GM12878 (cell line): ENCODE data around the gene ACSF3. TPM values are rescaled to one million over a fixed set of nuclear protein-coding genes. Genes with fewer than 3 reads are reported as not detected.

Source experiments
- ATAC-seq: fragments of 200-7000 bp; cut with Tn5 transposase; 3 replicates; pipeline ENCODE4 v1.9.1; 2020; ENCODE audit warnings: mild to moderate bottlenecking, moderate library complexity
- BruUV-seq: library from RNA; stranded (reverse); fragments of 400-500 nt; replicated peaks from 2 replicates; lab custom pipeline; 2021; lab: Mats Ljungman, UMichigan
- CTCF ChIA-PET: fragments of 300-600 bp; sonication (Branson Sonifier 250); formaldehyde crosslinking; extraction: SDS; loops from one replicate; lab custom pipeline; 2021; ENCODE audit warnings: inconsistent platforms; lab: Yijun Ruan, JAX
- POLR2A ChIA-PET: fragments of 350-600 bp; formaldehyde crosslinking; extraction: SDS; loops from one replicate; lab custom pipeline; 2021; ENCODE audit warnings: inconsistent platforms; lab: Charles Lee
- RAD21 ChIA-PET: fragments of 300-600 bp; sonication (Branson Sonifier 250); formaldehyde crosslinking; loops from one replicate; lab custom pipeline; 2023; ENCODE audit warnings: antibody characterized with exemption; ENCODE audit not compliant: unreplicated experiment; lab: Charles Lee
- SMC1A ChIA-PET: fragments of 300-600 bp; sonication (Branson Sonifier 250); formaldehyde crosslinking; loops from one replicate; lab custom pipeline; 2023; ENCODE audit not compliant: unreplicated experiment, uncharacterized antibody; lab: Charles Lee
- DNase-seq: peaks from one replicate; pipeline ENCODE4 v3.0.0-alpha.2; 2011; ENCODE audit warnings: low read depth, low spot score
- FAIRE-seq: peaks from 3 replicates; lab custom pipeline; 2011; peaks lifted over from hg19 to GRCh38; lab: Jason Lieb, UNC
- H2AFZ ChIP-seq: 2 replicates; pipeline ENCODE4 v1.6.0; 2011; ENCODE audit warnings: low read depth, low read length, control low read depth; ENCODE audit not compliant: control insufficient read depth
- H3K27ac ChIP-seq: 2 replicates; pipeline ENCODE4 v1.5.1; 2011; ENCODE audit warnings: control low read depth; ENCODE audit not compliant: control insufficient read depth, insufficient read depth
- H3K27me3 ChIP-seq, 2 experiments: replicated peaks in 1 of 2; 2 replicates each; pipeline versions ENCODE4 v1.6.0 to v1.6.1; 2011; ENCODE audit warnings: low read length in 1 of 2; ENCODE audit not compliant: control insufficient read depth in 2 of 2, insufficient read depth in 2 of 2
- H3K36me3 ChIP-seq, 2 experiments: 2 replicates each; pipeline ENCODE4 v1.5.1; 2011; ENCODE audit warnings: low read length in 1 of 2; ENCODE audit not compliant: control insufficient read depth in 2 of 2, insufficient read depth in 2 of 2
- H3K4me1 ChIP-seq: 2 replicates; pipeline ENCODE4 v1.6.1; 2011; ENCODE audit warnings: mild to moderate bottlenecking, low read length, moderate library complexity, mixed read lengths; ENCODE audit not compliant: control insufficient read depth, insufficient read depth
- H3K4me2 ChIP-seq: 2 replicates; pipeline ENCODE4 v1.6.0; 2011; ENCODE audit warnings: control low read depth; ENCODE audit not compliant: control insufficient read depth, insufficient read depth
- H3K4me3 ChIP-seq: fragments of 200-600 bp; sonication (generic); 2 replicates; pipeline ENCODE4 v1.5.1; 2016
- H3K79me2 ChIP-seq: 2 replicates; pipeline ENCODE4 v1.6.0; 2011; ENCODE audit warnings: low read length; ENCODE audit not compliant: control insufficient read depth, insufficient read depth
- H3K9ac ChIP-seq: 2 replicates; pipeline ENCODE4 v1.8.0; 2011; ENCODE audit warnings: low read length, control low read depth, mixed read lengths; ENCODE audit not compliant: control insufficient read depth, insufficient read depth
- H3K9me3 ChIP-seq: replicated peaks from 3 replicates; pipeline ENCODE4 v1.5.1; 2011; ENCODE audit warnings: mild to moderate bottlenecking, low read length; ENCODE audit not compliant: control insufficient read depth, insufficient read depth
- H4K20me1 ChIP-seq: 2 replicates; pipeline ENCODE4 v1.6.0; 2011; ENCODE audit not compliant: control insufficient read depth, insufficient read depth
- CHD2 ChIP-seq: IDR thresholded peaks from 2 replicates; pipeline ENCODE4 v1.6.1; 2011; ENCODE audit warnings: low read depth, low read length, improper control_type of control experiment, borderline replicate concordance
- EGR1 ChIP-seq, 2 experiments: IDR thresholded peaks; 1 replicate in 1 of 2; 2 replicates in 1 of 2; pipeline ENCODE4 v1.6.1; 2011 to 2012; ENCODE audit warnings: low read depth in 2 of 2, low read length in 2 of 2, borderline replicate concordance in 1 of 2, mild to moderate bottlenecking in 1 of 2, moderate library complexity in 1 of 2
- HCFC1 ChIP-seq: fragments of 150-350 bp; IDR thresholded peaks from 2 replicates; pipeline ENCODE4 v1.6.1; 2014; ENCODE audit warnings: low read length
- IKZF1 ChIP-seq: fragments of 450-650 bp; conservative IDR thresholded peaks from 2 replicates; pipeline ENCODE4 v1.6.1; 2017; ENCODE audit warnings: antibody characterized with exemption, mild to moderate bottlenecking
- MEF2B ChIP-seq: fragments of 450-650 bp; IDR thresholded peaks from 2 replicates; pipeline ENCODE4 v1.6.1; 2018; ENCODE audit warnings: mild to moderate bottlenecking, moderate library complexity; ENCODE audit not compliant: partially characterized antibody, poor library complexity, severe bottlenecking
- NFXL1 ChIP-seq: fragments of 450-650 bp; IDR thresholded peaks from 2 replicates; pipeline ENCODE4 v1.6.1; 2017; ENCODE audit warnings: antibody characterized with exemption, mild to moderate bottlenecking, borderline replicate concordance
- NR2F1 ChIP-seq: fragments of 450-650 bp; conservative IDR thresholded peaks from 2 replicates; pipeline ENCODE4 v1.6.1; 2017; ENCODE audit warnings: mild to moderate bottlenecking
- PAX8 ChIP-seq: fragments of 450-650 bp; IDR thresholded peaks from 2 replicates; pipeline ENCODE4 v1.6.1; 2017; ENCODE audit warnings: mild to moderate bottlenecking, moderate library complexity
- POLR2A ChIP-seq: IDR thresholded peaks from 2 replicates; pipeline ENCODE4 v1.6.1; 2011; ENCODE audit warnings: low read depth, mild to moderate bottlenecking, low read length
- RELA ChIP-seq: fragments of 450-650 bp; IDR thresholded peaks from 2 replicates; pipeline ENCODE4 v1.8.0; 2014; ENCODE audit warnings: borderline replicate concordance; ENCODE audit not compliant: partially characterized antibody
- SP1 ChIP-seq: IDR thresholded peaks from one replicate; pipeline ENCODE4 v1.6.1; 2011; ENCODE audit warnings: low read depth, low read length
- SUPT20H ChIP-seq: IDR thresholded peaks from 2 replicates; pipeline ENCODE4 v1.6.1; 2011; ENCODE audit warnings: low read depth, mild to moderate bottlenecking, low read length, moderate library complexity, borderline replicate concordance; ENCODE audit not compliant: control insufficient read depth
- TBL1XR1 ChIP-seq: IDR thresholded peaks from 2 replicates; pipeline ENCODE4 v1.6.1; 2012; ENCODE audit warnings: low read depth, low read length, improper control_type of control experiment
- TCF12 ChIP-seq: IDR thresholded peaks from 2 replicates; pipeline ENCODE4 v1.6.1; 2011; ENCODE audit warnings: low read depth, mild to moderate bottlenecking, low read length
- TCF3 ChIP-seq: IDR thresholded peaks from 2 replicates; pipeline ENCODE4 v1.6.1; 2012; ENCODE audit warnings: low read depth, mild to moderate bottlenecking, low read length, borderline replicate concordance; ENCODE audit not compliant: insufficient read depth
- WGBS: methylation state at CpG from one replicate; pipeline ENCODE4 v1.1.6; 2016; ENCODE audit warnings: low lambda C conversion rate; ENCODE audit not compliant: insufficient replicate concordance, insufficient coverage; ENCODE audit errors: missing lambda C conversion rate; 5-methylcytosine and 5-hydroxymethylcytosine counted together
- in situ Hi-C: fragments of 300-500 bp; cut with MboI; formaldehyde crosslinking; loops from 9 replicates; pipeline ENCODE4 v1.14.3; 2018; ENCODE audit warnings: mixed read lengths
- intact Hi-C: fragments of 100-400 bp; cut with micrococcal nuclease; formaldehyde crosslinking; loops from one replicate; pipeline ENCODE4 v1.14.2; 2022; ENCODE audit not compliant: unreplicated experiment
- polyA plus RNA-seq, 11 experiments: library from polyadenylated mRNA; depleted of rRNA in 4 of 11; unstranded in 6 of 11; stranded (reverse) in 5 of 11; fragments of >200 nt; fragmentation: Nextera tagmentation in 4 of 11; fragmentation: Illumina TruSeq in 1 of 11; extraction: Ambion mirVana in 4 of 11; extraction: Trizol in 1 of 11; gene quantifications; 1 replicate in 1 of 11; 2 replicates in 10 of 11; pipeline versions ENCODE4 v1.2.1 to v1.2.3, GENCODE V29; 2011 to 2016; ENCODE audit warnings: inconsistent platforms in 2 of 11, missing spikeins in 2 of 11, low read depth in 1 of 11
- total RNA-seq, 4 experiments: library from RNA; depleted of rRNA in 3 of 4; stranded (reverse); fragments of >200 nt in 3 of 4; fragmentation: Illumina TruSeq in 1 of 4; extraction: Trizol in 1 of 4; gene quantifications; 2 replicates each; pipeline versions ENCODE4 v1.2.1 to v1.2.3, GENCODE V29; 2013 to 2021
- TF ChIP-seq, protein P1 (sequence below): fragments of 450-650 bp; IDR thresholded peaks from 2 replicates; pipeline ENCODE4 v1.6.1; 2017; ENCODE audit warnings: mild to moderate bottlenecking, low read depth, inconsistent platforms; ENCODE audit not compliant: poor library complexity, severe bottlenecking
- TF ChIP-seq, protein P2 (sequence below): fragments of 450-650 bp; IDR thresholded peaks from 2 replicates; pipeline ENCODE4 v1.6.1; 2016; ENCODE audit warnings: mild to moderate bottlenecking
- TF ChIP-seq, protein P3 (sequence below): IDR thresholded peaks from 2 replicates; pipeline ENCODE4 v1.6.1; 2011; ENCODE audit warnings: low read depth, low read length, improper control_type of control experiment, borderline replicate concordance

ACSF3 gene
- total and polyA plus RNA-seq, 10 of the 15 experiments (the other 5 are each of a cell fraction or from before 2014, with no cell fraction given), result 1.0 to 44.4 (median 25.8) TPM

DNA sequence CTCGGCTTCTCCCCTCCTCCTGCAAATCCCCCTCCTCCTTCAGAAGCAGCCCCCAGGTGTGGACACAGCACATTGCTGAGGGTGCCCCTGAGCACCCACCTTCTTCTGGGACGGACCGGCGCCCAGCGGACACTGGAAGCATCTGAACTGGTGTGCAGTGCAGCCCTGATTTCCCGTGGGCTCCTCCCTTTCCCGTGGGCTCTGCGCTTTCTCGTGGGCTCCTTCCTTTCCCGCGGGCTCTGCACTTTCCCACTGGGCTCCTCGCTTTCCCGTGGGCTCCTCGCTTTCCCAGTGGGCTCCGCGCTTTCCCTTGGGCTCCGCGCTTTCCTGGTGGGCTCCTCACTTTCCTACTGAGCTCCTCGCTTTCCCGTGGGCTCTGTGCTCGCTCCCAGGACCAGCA, 32.6 kb upstream of the ACSF3 start (continued):
- TF ChIP-seq, protein P1, sequence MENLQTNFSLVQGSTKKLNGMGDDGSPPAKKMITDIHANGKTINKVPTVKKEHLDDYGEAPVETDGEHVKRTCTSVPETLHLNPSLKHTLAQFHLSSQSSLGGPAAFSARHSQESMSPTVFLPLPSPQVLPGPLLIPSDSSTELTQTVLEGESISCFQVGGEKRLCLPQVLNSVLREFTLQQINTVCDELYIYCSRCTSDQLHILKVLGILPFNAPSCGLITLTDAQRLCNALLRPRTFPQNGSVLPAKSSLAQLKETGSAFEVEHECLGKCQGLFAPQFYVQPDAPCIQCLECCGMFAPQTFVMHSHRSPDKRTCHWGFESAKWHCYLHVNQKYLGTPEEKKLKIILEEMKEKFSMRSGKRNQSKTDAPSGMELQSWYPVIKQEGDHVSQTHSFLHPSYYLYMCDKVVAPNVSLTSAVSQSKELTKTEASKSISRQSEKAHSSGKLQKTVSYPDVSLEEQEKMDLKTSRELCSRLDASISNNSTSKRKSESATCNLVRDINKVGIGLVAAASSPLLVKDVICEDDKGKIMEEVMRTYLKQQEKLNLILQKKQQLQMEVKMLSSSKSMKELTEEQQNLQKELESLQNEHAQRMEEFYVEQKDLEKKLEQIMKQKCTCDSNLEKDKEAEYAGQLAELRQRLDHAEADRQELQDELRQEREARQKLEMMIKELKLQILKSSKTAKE, result no peak
- peak; percentile 70 for TF ChIP-seq MEF2B
- TF ChIP-seq, protein P2, sequence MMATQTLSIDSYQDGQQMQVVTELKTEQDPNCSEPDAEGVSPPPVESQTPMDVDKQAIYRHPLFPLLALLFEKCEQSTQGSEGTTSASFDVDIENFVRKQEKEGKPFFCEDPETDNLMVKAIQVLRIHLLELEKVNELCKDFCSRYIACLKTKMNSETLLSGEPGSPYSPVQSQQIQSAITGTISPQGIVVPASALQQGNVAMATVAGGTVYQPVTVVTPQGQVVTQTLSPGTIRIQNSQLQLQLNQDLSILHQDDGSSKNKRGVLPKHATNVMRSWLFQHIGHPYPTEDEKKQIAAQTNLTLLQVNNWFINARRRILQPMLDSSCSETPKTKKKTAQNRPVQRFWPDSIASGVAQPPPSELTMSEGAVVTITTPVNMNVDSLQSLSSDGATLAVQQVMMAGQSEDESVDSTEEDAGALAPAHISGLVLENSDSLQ, result no peak
- no peak for TF ChIP-seq PAX8
- no peak for TF ChIP-seq NFXL1
- 0 out of 2 replicates have a peak, but pooled peaks have one; percentile 14 for TF ChIP-seq POLR2A

DNA sequence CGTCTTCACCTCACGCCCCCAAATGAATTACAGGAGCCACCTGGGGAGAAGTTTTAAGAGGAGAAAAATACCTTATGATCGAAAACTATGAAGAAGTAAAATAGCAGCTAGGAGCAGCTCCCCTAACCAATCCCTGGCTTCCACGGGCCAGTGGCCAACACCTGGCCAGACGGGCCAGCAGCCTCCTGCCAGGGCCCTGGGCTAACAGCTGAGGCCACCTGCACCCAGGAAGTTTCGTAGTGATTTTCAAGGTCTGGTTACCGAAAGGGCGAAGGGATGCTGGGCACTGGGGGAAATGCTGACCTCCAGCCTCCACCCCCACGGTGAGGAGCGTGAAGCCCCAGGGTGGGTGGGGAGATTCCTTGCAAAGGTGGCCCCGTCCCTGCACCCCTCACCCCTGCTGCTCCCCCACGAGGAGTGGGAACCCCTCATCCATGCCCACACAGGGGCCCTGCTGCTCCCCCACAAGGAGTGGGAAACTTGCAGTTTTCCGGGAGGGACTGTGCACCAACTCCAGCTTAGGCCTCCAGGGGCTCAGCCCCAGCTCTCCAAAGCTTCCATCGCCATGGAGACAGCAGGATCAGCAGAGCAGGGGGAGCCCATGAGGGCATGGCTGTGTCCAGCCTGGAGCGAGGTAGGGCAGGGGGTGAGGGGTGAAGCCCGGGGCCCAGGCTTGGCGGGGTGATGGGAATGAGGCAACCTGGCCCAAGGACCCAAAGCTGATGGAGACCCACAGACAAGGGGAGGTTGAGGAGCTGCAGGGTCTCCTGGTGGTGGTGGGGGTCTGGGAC, 31.9 kb upstream of the ACSF3 start:
- ChIA-PET RAD21 (interaction anchor here (0.8 to 1.6 kb wide), 4 partner anchors 36 to 1252 kb away, joined by 3 to 5 read pairs (median 3); no protein-coding TSS in a partner anchor), CTCF (no interaction called here), POLR2A (interaction anchor here (1.0 to 2.4 kb wide), 8 partner anchors 32 to 93 kb away, joined by 3 to 8 read pairs (median 6); partner anchors contain the start of genes ACSF3 and CBFA2T3), SMC1A (interaction anchor here (0.8 to 2.4 kb wide), 4 partner anchors 9 to 90 kb away, joined by 3 to 7 read pairs (median 5); no protein-coding TSS in a partner anchor)
- Histone ChIP-seq H3K4me1 (peaks cover 49% of the 10 kb centered on the region), H3K9ac (peak overlapping the region; percentile 15; the same call in 1 of the 2 replicates), H3K4me3 (no peak overlapping the region), H3K27me3 (no peaks in the 10 kb centered on the region), H3K36me3 (no peaks in the 10 kb centered on the region), H3K4me2 (peak overlapping the region; percentile 24), H3K79me2 (no peaks in the 10 kb centered on the region), H2AFZ (no peak overlapping the region; the same call in 1 of the 2 replicates), H3K27ac (no peak overlapping the region), H3K9me3 (no peaks in the 10 kb centered on the region), H4K20me1 (no peaks in the 10 kb centered on the region)
- ATAC-seq (no peak), DNase-seq (no peak), FAIRE-seq (no peak)
- intact Hi-C loops (no loop called here), in situ Hi-C loops (no loop called here)
- no TSS peak for BruUV-seq
- WGBS, result 34% methylated on average over 17 of the region's 17 CpGs
- TF ChIP-seq RELA, result peak; percentile 33
- peak; percentile 68; the same call in 1 of the 2 replicates for TF ChIP-seq TCF3
- peak in 1 of 2 experiments; percentile 70; a peak in 2 of 3 replicates for TF ChIP-seq EGR1 (IDR thresholded peaks at IDR 0.05; ENCODE audit: borderline replicate concordance in 1 of 2, low read depth in 2 of 2, low read length in 2 of 2)
- TF ChIP-seq NR2F1, result peak; percentile 37; the same call in 1 of the 2 replicates
- TF ChIP-seq HCFC1, result no peak
- TF ChIP-seq TBL1XR1, result no peak
- TF ChIP-seq CHD2, result 0 out of 2 replicates have a peak, but pooled peaks have one; percentile 3
- TF ChIP-seq TCF12, result peak; percentile 54; the same call in 1 of the 2 replicates
- TF ChIP-seq IKZF1, result peak; percentile 35; the same call in 1 of the 2 replicates
- TF ChIP-seq, protein P3, sequence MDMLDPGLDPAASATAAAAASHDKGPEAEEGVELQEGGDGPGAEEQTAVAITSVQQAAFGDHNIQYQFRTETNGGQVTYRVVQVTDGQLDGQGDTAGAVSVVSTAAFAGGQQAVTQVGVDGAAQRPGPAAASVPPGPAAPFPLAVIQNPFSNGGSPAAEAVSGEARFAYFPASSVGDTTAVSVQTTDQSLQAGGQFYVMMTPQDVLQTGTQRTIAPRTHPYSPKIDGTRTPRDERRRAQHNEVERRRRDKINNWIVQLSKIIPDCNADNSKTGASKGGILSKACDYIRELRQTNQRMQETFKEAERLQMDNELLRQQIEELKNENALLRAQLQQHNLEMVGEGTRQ, result no peak
- peak; percentile 12 for TF ChIP-seq SP1
- TF ChIP-seq SUPT20H, result no peak
